Activated CD4-positive, alpha-beta T cell treated with anti-CD3 and anti-CD28 coated beads, Interleukin-2, amount 50 U/mL, for 4 hours (primary cell): Measurements from ENCODE around the gene CETN3.

ENCODE experiments used
- DNase-seq, 2 experiments: peaks; one replicate each; pipeline ENCODE4 v3.0.0-alpha.2; 2020

CETN3 gene

DNA sequence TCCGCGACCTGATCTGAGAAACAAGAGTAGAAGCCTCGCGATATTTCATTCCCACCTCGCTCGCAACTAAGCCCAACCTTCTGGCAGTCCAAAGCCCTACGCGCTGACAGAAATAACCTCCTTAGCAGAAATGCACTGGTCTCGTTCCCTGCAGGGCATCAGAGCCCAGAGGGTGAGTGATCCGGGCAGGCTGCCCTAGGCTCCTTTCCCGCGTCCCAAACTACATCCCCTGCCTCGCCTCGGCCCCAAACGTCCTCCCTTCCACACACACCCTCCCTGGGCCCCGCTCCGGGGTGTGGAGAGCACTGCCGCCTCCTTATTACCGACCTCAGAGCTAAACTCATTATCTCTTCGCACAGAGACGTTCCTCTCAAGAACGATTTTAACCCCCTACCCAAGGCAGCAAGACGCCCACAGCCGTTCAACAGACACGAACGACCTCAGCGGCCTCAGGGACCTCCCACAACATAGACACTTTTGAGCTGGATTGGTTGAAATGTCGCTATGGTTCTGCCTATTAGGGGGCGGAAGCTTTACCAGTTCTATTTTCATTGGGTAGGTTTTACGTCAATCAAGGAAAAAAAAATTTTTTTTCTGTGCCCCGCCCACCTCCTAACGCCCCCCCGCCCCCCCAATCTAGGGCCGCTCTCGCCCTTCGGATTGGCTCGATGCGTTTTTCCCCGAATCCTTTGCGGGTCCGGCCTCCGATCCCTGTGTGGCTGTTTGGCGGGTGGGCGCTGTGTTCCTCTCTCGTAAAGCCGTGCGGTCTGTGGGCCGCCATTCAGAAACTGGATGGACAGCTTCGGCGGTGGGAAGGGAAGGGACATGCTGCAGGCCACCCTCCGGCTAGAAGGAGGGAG, at the start of gene CETN3:
CETN3 (minus strand) TSS at position 439 of the 860 bp plus-strand sequence; CDS start at position 344, 95 bp downstream.
- DNase-seq = peak; percentile 82 to 85

DNA sequence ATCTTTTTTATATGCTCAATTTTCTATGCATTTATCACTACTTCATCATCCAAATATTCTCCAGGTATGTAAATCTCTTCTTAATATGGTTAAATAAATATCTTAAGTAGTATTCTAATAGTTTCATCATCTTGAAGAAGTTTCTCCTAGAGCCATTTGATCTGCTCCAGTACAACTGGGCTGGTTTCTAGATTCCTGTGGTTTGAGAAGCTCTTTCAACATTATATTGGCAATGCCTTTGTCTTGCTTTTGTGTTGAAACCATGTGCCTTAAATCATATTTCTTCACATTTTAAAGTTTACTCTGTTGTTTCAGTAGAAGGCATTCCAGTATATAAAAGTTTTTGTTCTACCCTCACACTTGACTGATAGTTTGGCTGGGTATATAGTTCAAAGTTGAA, 37.4 kb upstream of the CETN3 start:
- no peak for DNase-seq

DNA sequence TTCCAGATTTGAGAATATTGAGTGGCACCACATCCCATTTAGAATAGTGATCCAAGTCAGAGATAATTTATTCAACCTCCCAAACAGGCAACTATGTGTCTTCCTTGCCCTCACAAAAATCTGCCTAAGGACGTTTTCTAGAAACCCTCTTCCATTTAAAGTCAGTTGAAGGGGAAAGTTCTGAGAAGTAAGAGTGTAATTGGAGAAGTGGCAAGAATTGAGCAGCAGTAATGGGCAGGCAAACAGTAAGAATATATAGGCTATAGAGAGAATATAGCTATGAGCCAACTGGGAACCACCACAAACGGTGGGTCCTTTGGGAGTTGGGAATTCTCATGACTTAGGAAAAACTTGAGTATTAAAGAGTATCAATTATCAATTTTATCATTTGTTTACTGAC, 31.1 kb upstream of the CETN3 start:
- no peak for DNase-seq

DNA sequence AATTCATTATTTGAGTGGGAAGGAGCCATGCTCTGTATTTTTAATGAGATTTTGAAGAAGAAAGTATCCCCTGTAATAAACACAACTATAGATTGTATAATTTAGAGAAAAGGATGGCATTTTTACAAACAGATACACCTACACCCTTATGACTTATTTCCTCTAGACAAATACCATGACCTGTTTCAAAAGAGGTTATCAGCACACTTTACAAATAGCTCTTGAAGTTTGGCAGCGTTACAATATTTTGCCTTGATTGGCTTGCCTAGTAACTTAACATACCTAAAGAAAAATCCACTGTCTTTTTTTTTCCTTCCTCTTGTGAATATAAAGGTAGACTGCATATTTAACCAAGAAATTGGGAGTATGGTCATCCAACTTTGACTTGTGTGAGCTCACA, 28.5 kb upstream of the CETN3 start:
- DNase-seq = no peak

DNA sequence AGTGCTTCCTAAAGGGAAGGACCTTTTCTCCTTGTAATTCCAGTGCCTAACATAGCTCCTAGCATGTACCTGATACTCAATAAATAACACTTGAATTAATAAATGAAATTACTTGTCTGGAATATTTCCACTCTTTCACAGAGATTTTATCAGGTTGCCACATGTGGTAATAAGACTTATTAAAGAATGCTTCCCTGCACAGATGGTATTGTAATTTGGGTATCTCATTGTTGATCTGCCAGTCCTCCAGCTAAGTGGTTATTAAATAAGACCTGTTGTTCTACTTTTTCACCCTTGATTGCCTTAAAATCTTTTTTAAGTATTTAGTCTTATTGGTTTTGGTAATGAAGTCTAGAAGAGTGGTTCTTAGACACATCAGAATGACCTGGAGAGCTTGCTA, 28.1 kb upstream of the CETN3 start:
- no peak for DNase-seq

DNA sequence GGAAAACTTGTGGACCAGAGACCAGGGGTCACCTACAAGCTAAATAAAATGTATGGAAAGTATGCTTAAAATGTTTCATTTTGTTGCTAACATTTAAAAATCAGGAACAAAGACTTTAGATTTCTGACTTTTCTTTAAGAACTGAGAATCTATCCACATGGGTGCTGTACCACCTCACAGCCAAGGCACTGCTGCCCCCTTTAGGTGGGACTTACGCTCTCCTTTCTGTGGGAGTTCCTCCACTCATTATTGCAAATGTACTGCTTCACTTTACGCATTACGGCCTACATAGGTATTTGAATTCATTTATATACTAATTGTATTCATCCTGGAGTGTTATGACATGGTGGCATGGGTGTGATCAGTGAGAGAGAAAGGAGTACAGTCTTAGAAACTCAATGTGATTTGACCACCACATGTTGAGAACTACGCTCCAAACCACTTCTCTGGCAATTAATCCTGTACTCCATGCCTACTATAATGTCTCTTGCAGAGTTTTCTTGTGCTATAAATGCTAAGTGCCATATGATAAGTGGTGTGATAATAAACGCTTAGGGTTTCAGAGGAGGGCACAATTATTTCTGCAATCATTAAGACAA, 24.7 kb upstream of the CETN3 start:
- DNase-seq = peak; percentile 31 to 32

DNA sequence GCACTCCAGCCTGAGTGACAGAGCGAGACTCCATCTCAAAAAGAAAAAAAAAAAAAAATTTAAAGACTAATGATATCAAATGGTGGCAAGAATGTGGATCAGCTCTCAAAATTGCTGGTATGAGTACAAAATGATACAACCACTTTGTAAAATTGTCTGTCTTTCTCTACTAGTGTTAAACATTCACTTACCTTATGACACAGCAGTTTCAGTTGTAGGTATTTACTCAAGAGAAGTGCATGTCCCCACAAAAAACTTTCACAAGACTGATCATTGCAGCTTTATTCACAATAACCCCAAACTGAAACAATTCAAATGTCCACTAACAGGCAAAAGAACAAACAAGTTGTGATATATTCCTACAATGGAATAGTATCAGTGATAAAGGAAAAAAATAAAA, 14.7 kb upstream of the CETN3 start:
- DNase-seq = no peak

DNA sequence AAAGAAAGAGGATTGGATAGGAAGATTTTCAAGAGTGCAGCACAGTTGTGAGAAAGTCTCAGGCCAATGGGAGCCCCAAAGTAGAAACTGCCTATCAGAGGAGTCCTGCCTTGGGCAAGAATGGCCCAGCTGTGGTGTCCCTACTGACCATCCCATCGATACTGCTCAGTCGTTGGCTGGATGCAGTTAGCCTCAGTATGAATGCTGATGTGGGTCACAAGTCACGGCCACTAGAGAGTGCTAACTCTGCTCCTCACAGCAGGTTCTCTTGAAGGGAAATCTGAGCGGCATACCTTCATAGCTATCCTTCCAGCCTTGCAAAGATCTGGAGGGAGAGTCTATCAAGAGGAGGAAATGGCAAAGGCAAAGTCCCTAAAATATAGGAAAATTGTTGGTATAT, 11.6 kb upstream of the CETN3 start:
- no peak for DNase-seq

DNA sequence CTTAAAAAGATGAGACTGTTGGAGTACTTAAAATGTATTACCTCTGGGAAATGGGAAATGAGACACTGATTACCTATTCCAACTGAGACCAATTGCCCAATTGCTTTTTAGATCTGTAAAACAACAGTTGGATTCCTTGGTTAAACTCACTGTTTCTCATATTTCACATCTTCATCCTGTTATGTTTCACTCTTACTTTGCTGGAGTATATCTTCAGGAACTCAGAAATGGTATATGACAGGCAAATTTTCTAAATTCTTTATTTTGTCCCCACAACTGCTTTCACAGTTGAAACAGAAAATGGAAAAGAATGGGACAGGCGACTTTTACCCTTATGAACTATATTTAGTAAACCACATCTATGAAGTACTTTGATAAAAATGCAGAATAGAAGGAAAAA, 8.7 kb upstream of the CETN3 start:
- DNase-seq = no peak

DNA sequence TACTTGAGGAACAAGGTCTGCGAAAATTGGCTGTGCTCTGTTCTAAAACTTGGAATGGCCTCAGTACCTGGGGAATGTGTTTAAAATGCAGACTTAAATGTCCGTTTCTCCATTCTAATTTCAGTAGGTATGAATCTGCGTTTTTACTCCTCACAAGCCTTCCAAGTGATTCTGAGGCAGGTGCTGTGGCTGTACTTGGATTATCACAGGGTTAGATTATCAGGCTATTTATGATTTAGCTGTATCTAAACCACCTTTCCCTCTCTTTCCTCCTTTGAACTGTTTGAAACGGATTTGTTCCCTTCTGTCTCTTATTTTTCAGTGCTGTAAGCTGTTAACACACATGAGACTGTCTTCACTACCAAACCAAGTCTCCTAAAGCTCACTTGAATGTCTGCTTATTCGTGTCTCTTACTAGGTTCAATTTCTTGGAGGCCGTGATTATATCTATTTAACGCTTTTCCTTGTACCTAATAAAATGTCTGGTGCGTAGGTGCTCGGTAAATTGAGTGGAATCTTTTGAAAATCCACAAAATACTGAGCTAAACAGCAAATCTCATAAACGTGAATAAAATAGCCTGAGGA, 714 bp upstream of the CETN3 start:
- DNase-seq = no peak

DNA sequence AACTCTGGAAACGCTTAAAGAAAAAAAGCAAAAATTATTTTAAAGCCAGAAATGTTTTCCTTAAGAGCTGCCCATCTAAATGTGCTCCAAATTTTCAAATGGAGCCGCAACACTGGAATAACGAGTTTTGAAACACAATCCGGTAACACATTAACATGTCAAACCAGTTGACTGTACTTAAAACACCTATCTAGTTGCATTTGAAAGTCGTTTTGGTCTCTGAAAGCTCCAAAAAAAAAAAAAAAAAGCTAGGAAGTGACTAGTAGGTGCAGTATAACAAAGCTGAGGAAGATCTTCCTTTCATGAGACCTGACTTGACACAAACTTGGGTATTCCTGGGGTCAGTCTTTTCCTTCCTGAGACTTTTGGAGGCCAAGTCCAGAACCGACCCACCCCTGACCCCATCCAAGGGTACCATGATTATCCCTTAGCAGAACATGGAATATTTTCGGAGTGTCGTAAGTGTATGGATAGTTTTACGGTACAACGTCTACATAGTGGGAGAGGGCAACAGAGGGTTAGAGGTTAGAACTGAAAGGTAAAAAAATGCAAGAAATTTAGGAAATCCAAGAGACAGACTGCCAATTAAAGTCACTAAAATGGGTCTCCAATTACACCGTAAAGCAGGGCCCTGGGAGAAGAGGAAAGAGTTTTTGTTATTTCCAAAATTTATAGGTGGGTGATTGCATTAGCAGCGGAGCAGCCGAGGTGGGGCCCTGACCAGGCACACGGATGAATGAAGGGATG, 812 bp downstream of the CETN3 start:
- no peak for DNase-seq

DNA sequence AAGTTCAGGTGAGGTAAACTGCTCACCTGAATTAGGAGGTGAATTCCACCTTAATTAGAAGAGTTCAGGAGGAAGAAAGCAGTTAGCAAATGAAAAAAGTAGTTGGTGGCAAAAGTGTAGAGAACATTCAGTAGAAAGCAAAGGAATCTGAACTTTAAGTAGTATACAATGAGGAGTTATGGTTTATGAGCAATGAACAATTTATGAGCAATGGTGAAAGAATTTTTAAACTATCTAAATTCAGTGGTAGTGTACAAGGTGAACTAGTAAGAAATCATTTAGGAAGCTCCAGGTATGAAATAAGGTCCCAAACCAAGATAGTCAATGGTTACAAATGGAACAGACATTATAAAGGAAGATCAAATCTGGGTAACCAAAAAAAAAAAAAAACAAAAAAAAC, 3.1 kb downstream of the CETN3 start:
- DNase-seq = no peak

DNA sequence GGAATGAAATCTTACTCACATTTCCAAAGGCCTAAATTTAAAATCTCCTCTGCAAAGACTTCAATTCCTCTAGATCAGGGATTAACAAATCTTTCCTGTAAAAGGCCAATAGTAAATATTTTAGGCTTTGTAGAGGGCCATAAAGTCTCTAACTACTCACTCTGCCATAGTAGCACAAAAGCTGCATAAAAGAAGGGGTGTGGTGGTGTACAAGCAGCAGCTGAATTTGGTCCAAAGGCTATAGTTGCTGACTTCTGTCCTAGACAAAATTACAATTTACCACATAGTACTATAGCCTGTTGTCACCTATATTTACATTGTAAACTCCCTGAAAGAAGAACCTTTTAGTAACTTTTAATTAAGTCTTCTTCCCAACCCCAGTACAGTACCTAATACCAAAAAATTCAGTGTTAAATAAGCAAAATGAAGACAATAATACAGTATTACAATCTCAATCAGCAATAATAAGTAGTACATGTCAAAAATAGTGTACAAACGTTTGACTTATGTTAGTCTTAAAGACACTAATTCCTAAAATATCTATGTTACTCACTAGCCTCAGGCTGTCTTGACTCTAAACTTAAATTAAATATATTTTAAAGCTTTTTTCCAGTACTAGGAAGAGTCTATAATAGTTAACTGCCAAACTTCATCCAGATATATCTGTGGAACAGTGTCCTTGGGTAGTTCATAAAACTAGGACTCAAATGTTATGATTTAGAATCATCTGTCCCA, 6.9 kb downstream of the CETN3 start:
- no peak for DNase-seq

DNA sequence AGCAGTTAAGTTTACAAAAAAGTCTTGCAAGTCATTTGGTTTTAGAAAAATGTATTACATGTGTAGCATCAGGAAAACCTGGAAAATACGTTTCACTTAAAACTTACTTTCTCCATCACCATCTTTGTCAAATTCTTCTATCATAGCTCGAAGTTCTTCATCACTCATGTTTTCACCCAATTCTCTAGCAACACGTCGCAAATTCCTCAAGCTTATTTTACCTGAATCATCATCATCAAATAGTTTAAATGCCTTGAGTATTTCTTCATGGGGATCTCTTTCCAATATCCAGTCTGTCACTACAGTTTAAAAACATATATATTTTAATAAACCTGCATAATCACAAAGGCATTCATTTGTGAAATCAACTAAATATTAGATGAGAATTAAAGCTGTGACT, 10.3 kb downstream of the CETN3 start:
- no peak for DNase-seq

DNA sequence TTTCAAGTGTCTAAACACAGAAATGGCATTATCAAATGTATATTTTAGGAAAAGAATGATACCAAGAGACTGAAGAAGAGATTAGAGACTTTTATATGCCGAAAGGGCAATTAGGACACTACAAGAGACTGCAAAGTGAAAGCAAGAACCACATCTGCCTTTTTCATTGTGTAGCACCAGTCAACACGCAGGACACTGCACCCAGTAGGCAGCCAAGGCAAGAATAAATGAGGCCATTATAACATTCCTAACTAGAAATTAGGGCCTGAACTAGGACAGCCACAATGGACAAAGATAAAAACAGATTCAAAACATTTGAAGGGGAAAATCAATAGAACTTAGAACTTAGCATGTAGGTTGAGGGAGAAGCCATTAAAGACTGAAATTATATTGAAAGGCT, 10.8 kb downstream of the CETN3 start:
- no peak for DNase-seq

DNA sequence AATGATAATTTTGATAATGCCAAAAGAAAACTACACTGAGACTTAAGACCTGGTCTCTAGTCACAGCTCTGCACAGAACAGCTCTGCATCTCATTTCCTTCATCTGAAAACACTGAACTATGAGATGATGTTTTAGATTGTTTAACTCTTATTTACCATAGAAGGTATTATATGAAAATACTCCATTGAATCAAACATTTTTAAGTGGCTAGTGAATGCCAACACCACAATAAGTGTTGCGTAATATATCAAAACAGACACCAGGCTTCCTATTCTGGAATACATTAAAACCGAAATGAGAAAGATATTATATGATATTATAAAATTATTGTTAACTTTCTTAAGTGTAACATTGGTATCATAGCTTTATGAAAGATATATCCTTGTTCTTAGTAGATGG, 14.6 kb downstream of the CETN3 start:
- DNase-seq = no peak

DNA sequence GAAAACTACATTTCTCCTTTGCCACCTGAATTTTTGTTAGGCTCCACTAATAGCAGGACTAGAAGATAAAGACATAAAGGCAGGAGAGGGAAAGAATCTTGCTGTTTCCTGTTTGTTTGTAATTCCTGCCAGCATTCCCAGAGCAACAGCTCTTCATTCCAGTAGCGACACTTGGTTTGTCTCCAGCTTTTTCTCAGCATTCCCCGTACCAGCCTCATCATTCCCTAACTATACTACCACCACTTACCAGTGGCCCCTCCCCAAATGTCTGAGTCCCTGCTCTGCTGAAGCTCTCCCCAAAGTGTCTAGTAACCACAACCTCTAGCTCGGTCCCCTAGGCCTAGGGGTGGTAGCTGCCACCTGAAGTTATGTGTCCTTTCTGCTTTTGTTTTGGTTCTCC, 18.6 kb downstream of the CETN3 start:
- no peak for DNase-seq

DNA sequence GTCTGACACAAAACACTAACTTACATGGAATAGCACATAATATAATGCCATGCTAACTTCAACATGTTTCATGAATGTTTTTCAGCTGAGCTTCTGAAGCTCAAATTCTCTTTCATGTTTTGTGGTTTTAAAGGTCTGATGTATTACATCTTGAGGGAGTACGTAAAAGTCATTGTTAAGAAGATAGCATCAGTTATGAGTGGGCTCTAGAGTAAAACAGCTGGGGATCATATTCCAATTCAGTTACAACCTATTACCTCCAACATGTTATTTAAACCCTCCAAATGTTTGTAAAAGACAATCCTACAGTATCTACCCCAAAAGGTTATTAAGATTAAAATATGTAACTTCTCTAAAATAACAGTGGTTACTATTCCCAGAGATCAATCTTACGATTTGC, 19.2 kb downstream of the CETN3 start:
- DNase-seq = no peak

DNA sequence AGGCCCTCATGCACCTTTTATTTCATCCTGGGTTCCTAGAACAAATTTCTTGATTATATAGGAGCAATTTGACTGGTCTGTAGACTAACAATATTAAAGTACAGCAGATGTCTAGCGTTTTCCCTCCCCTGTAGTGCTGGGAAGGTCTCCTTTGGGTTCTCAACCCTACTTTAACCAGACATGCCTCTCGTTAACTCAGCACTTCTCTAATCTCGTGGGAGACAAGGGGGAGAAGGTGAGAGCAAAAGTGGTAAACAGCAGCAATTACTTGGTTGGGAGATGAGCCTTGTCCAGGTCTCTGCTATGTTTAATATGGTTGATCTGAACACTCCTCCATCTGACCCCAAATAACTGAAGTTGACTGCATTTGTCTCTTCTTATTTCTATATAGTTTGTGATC, 22.0 kb downstream of the CETN3 start:
- DNase-seq = no peak

DNA sequence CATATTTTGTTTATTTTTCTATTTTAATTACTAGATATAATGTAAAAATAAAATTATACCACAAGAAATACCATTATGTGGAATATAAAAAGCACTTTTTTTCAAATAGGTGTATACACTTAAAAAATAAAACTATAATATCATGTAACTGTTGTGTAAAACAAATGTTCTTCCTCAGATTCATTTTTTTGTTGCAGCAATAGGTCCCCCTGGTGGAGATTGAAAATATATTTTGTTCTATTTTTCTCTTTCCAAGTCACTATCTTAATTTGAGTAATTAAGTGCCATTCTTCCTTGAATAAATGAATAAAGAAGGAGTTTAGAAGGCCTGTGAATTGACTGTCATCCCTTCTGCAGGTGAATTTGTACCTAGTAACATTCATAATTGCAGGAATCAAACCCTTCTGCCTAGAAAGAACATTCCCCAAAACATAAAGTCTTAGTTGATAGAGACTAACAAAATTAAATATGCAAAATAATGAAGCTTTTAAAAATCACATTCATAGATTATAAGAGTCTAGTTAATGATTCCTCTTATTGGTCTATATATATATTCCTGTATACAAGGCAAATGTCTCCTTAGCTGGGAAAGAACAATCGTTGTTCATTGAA, 23.4 kb downstream of the CETN3 start:
- DNase-seq = no peak

DNA sequence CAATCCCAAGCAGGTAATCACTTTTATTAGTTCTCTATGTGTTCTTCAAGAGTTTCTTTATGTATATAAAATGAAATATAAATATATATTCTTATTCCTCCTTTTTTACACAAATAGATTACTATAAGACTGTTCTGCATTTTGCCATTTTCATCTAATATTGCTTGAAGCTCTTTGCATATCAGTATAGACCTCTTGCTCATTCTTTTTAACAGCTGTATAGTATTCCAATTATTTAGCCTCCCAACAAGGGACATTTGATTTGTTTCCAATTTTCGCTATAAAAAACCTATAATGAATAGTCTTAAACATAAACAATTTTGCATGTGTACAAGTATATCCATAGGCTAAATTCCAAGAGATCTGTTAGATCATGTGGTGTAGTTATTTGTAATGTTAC, 25.2 kb downstream of the CETN3 start:
- DNase-seq = no peak

DNA sequence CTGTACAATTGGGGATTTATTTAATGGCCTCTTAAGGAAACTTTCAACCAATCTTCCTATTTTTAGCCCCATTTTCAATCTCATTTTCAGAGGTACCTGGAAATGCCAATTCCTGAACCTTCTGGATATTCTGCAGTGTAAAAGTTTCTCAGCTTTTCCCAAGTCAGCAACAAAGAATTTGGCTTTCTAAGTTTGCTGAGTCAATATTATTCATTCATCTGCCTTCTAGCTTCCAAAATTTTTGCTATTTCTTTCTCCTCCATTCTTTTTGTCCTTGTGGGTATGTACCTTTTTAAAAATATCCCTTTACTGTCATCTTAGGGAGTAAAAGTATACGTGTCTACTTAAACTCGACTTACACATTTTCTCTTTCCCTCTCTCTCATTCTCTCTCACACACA, 25.7 kb downstream of the CETN3 start:
- no peak for DNase-seq
